ENCODE data around the gene ZNF19. TPM values are rescaled to one million over a fixed set of nuclear protein-coding genes. Genes with fewer than 3 reads are reported as not detected.

The ZNF19 gene
- total and polyA plus RNA-seq, 2 donors (not counting 3 experiments of a cell fraction or from before 2014, with no cell fraction given) = 0.98 to 2.6 TPM

DNA sequence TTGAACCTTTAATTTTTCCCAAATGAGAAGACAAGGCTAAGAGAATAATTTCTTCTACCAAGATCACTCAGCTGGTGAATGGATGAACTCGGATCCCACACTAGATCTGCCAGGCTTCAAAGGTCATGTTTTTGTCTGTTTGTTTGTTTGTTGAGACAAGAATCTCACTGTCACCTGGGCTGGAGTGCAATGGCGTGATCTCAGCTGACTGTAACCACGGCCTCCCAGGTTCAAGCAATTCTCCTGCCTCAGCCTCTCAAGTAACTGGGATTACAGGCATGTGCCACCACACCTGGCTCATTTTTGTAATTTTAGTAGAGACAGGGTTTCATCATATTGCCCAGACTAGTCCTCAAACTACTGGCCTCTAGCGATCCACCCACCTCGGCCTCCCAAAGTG lies 6.6 kb downstream of the ZNF19 start:
- POLR2A ChIA-PET = no interaction called here
- no peaks in the 10 kb centered on the region for H4K20me1 ChIP-seq (replicated peaks; ENCODE audit: control insufficient read depth, extremely low read depth, insufficient read depth, low read length)
- H3K4me2 ChIP-seq (ENCODE audit: insufficient read depth, low read length) = no peak overlapping the region
- TF ChIP-seq EZH2 (IDR thresholded peaks at IDR 0.05; ENCODE audit: borderline replicate concordance, low read depth, low read length, severe bottlenecking) = no peak
- TF ChIP-seq JUN (IDR thresholded peaks at IDR 0.05; ENCODE audit: borderline replicate concordance, insufficient read depth, insufficient read length, low read depth) = no peak
- TF ChIP-seq, protein P1, sequence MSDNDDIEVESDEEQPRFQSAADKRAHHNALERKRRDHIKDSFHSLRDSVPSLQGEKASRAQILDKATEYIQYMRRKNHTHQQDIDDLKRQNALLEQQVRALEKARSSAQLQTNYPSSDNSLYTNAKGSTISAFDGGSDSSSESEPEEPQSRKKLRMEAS (IDR thresholded peaks at IDR 0.05; ENCODE audit: insufficient read depth, insufficient read length) = no peak
- TF ChIP-seq, protein P2, sequence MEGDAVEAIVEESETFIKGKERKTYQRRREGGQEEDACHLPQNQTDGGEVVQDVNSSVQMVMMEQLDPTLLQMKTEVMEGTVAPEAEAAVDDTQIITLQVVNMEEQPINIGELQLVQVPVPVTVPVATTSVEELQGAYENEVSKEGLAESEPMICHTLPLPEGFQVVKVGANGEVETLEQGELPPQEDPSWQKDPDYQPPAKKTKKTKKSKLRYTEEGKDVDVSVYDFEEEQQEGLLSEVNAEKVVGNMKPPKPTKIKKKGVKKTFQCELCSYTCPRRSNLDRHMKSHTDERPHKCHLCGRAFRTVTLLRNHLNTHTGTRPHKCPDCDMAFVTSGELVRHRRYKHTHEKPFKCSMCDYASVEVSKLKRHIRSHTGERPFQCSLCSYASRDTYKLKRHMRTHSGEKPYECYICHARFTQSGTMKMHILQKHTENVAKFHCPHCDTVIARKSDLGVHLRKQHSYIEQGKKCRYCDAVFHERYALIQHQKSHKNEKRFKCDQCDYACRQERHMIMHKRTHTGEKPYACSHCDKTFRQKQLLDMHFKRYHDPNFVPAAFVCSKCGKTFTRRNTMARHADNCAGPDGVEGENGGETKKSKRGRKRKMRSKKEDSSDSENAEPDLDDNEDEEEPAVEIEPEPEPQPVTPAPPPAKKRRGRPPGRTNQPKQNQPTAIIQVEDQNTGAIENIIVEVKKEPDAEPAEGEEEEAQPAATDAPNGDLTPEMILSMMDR (IDR thresholded peaks at IDR 0.05; ENCODE audit: extremely low read depth in 1 of 2, insufficient read depth in 1 of 2, low read depth in 1 of 2, low read length in 2 of 2) = no peak
- no peak for TF ChIP-seq FOS (IDR thresholded peaks at IDR 0.05; ENCODE audit: borderline replicate concordance, insufficient read depth, low read length)
- no peak for TF ChIP-seq POLR2AphosphoS5 (IDR thresholded peaks at IDR 0.05; ENCODE audit: insufficient read depth, low read depth, low read length)
- no peak for TF ChIP-seq MYC (IDR thresholded peaks at IDR 0.05; ENCODE audit: low read depth, low read length)
- no peak for TF ChIP-seq POLR2A (IDR thresholded peaks at IDR 0.05; ENCODE audit: low read depth, low read length)
- TF ChIP-seq GATA2 (IDR thresholded peaks at IDR 0.05; ENCODE audit: insufficient read depth, insufficient read length, low read depth, low read length) = no peak
- H2AFZ ChIP-seq (ENCODE audit: low read depth, low read length) = no peak overlapping the region
- no peaks in the 10 kb centered on the region for H3K79me2 ChIP-seq (ENCODE audit: control insufficient read depth, insufficient read depth, low read length)
- H3K27ac ChIP-seq (ENCODE audit: insufficient read depth, low read depth, low read length) = no peak overlapping the region
- no peaks in the 10 kb centered on the region for H3K9me1 ChIP-seq (replicated peaks; ENCODE audit: control insufficient read depth, extremely low read depth, insufficient read depth, low read length)
- intact Hi-C loops (cut with micrococcal nuclease) = loop anchor here (5.0 kb wide), 1 partner anchor 130 kb away; no protein-coding TSS in a partner anchor
- H3K4me3 ChIP-seq (replicated peaks in 1 of 3; ENCODE audit: insufficient read depth in 1 of 3, low read depth in 1 of 3, low read length in 3 of 3) = no peak overlapping the region
- CTCF ChIA-PET = no interaction called here
- FAIRE-seq = no peak
- no peaks in the 10 kb centered on the region for H3K36me3 ChIP-seq (ENCODE audit: control insufficient read depth in 2 of 2, extremely low read depth in 1 of 2, insufficient read depth in 2 of 2, low read length in 2 of 2)
- DNase-seq (ENCODE audit: low read depth, low spot score) = no peak
- no peak overlapping the region for H3K9ac ChIP-seq (replicated peaks; ENCODE audit: extremely low read depth, insufficient read depth, low read length)
- no TSS peak for BruUV-seq (replicated peaks)
- dilution Hi-C loops (cut with MboI; ENCODE audit: extremely low pct_ligation_motif_present, low sequenced_read_pairs) = no loop called here
- H3K4me1 ChIP-seq (ENCODE audit: control insufficient read depth, extremely low read depth, insufficient read depth, low read length) = peaks cover 4% of the 10 kb centered on the region
- H3K27me3 ChIP-seq (ENCODE audit: control insufficient read depth in 2 of 2, insufficient read depth in 2 of 2, low read length in 2 of 2) = no peaks in the 10 kb centered on the region
- no peaks in the 10 kb centered on the region for H3K9me3 ChIP-seq (replicated peaks; ENCODE audit: control insufficient read depth, insufficient read depth, low read length)

All from endothelial cell of umbilical vein (primary cell).